Activated CD4-positive, alpha-beta memory T cell treated with anti-CD3 and anti-CD28 coated beads, Interleukin-2, amount 10 ng/mL, durations not matched to agents 7 days and 5 days (primary cell): ENCODE data around the gene TPGS2. TPM values are rescaled to one million over a fixed set of nuclear protein-coding genes. Genes with fewer than 3 reads are reported as not detected.

Experiments
- CTCF ChIA-PET: fragments of 350-600 bp; sonication (Branson Sonifier 250); formaldehyde crosslinking; loops from one replicate; lab custom pipeline; 2021; ENCODE audit warnings: antibody characterized with exemption, inconsistent platforms; lab: Charles Lee
- POLR2A ChIA-PET: fragments of 350-600 bp; sonication (Branson Sonifier 250); formaldehyde crosslinking; loops from one replicate; lab custom pipeline; 2021; ENCODE audit warnings: antibody characterized with exemption; lab: Charles Lee
- DNase-seq: peaks from one replicate; pipeline ENCODE4 v3.0.0-alpha.2; 2020
- H3K27ac Mint-ChIP-seq: one replicate; pipeline ENCODE4 v1.8.0; 2021; ENCODE audit warnings: mild to moderate bottlenecking, mixed read lengths
- H3K27me3 Mint-ChIP-seq: one replicate; pipeline ENCODE4 v1.8.0; 2021; ENCODE audit warnings: mixed read lengths
- H3K36me3 Mint-ChIP-seq: one replicate; pipeline ENCODE4 v1.8.0; 2021; ENCODE audit warnings: low read depth, mixed read lengths
- H3K4me1 Mint-ChIP-seq: one replicate; pipeline ENCODE4 v1.8.0; 2021; ENCODE audit warnings: mixed read lengths
- H3K4me3 Mint-ChIP-seq: one replicate; pipeline ENCODE4 v1.8.0; 2021; ENCODE audit warnings: mild to moderate bottlenecking, mixed read lengths
- H3K9me3 Mint-ChIP-seq: one replicate; pipeline ENCODE4 v1.8.0; 2021; ENCODE audit warnings: mixed read lengths
- total RNA-seq, 2 experiments: library from RNA; stranded (reverse); gene quantifications; one replicate each; pipeline ENCODE4 v1.2.3, GENCODE V29; 2021

The TPGS2 gene
- total RNA-seq, 2 experiments from 2014 or later, result 110 TPM

DNA sequence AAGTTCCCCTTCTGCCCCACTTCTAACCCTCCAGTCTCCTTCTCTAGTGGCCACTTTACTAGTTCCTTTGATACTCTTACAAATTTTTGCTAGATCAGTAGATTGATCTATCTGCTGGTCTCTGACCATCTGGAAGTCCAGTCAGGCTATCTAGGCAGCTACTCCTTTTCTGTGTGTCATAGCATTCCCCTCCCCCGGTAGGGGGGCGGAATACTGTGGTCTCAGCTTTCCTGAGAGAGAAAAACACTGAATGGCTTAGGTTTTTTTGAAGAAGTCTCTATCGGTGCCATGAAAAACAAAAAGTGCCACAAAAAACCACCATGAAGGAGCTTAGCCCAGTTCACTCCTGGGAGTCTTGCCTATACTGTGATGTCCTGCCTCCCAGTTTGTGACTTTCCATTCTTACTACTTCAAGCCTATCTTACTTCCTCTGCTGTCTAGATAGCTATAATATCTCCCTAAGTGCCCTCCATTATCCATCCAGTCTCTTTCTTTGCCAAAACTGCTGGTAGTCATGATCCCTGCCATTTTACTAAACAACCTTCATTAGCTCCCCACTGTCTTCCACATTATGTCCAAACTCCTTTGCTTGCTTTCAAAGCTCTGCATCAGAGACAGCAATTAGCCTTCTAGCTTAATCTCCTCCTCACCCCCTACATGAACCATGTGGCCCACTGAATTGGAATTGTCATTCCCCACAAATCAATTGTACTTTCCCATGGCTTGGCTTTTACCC is 29.9 kb downstream of the TPGS2 start:
- Mint-ChIP-seq H3K4me3 (no peak overlapping the region), H3K4me1 (no peaks in the 10 kb centered on the region), H3K27me3 (no peaks in the 10 kb centered on the region), H3K36me3 (peaks cover 73% of the 10 kb centered on the region), H3K9me3 (no peaks in the 10 kb centered on the region), H3K27ac (no peak overlapping the region)
- POLR2A ChIA-PET, result no interaction called here
- no peak for DNase-seq
- CTCF ChIA-PET, result interaction anchor here (1.3 to 1.6 kb wide), 2 partner anchors 10 to 12 kb away, joined by 5 to 6 read pairs; no protein-coding TSS in a partner anchor

DNA sequence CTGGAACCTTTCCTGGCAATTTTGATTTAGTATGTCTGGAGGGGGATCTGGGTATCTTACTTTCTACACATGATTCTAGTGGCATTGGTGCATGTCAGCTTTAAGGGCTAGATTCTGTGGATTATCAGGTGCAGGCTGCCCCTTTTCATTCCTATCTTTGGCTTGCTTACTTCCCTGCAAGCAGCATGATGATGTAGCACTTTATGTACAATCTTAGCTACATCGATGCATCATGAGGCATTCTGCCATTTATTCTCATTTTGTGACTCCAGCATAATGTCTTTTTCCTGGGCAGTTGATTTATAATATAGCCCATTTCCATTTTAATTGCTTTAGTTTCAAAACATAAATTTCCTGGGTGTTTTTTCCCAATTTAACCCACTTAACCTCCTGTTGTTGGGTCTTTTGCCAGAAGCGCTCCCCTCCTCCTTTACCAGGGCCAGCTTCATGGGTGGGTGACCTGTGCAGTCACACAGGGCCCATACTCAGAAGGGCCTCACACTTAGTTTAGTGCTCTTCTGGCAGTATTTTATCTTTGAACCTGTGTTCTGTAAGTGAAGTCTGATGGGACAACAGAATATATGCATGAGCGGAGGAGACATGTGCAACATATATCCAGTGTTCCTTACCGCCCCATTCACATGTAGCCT is 36.0 kb downstream of the TPGS2 start:
- Mint-ChIP-seq H3K27me3 (no peaks in the 10 kb centered on the region), H3K9me3 (peaks cover 3% of the 10 kb centered on the region), H3K4me3 (no peak overlapping the region), H3K36me3 (peaks cover 80% of the 10 kb centered on the region), H3K27ac (no peak overlapping the region), H3K4me1 (no peaks in the 10 kb centered on the region)
- CTCF ChIA-PET, result no interaction called here
- no peak for DNase-seq
- POLR2A ChIA-PET, result no interaction called here

DNA sequence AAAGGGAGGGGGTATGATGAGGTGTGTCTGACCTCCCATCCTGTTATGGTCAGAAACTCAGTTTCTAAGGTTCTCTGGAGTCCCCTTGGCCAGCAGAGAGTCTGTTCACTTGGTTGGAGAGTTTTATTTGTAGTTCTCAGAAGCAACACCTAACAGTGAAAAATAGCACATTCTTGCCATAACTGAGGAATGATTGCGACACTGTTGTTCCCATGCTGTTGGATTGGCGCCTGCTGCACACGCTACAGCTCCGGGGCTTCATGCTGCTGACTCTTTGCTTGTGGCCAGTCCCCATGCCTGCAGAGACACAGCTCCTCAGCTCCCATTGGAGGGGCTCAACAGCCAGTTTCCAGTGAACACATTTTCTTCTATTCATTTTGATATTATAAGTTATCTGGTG is 42.1 kb downstream of the TPGS2 start:
- H3K36me3 Mint-ChIP-seq, result peaks cover 45% of the 10 kb centered on the region
- no peak overlapping the region for H3K27ac Mint-ChIP-seq
- no peaks in the 10 kb centered on the region for H3K27me3 Mint-ChIP-seq
- no peak overlapping the region for H3K4me3 Mint-ChIP-seq
- H3K9me3 Mint-ChIP-seq, result peaks cover 3% of the 10 kb centered on the region
- POLR2A ChIA-PET, result no interaction called here
- peaks cover 6% of the 10 kb centered on the region for H3K4me1 Mint-ChIP-seq
- no peak for DNase-seq
- CTCF ChIA-PET, result interaction anchor here (1.0 kb wide), 1 partner anchor 24 kb away, joined by 3 read pairs; no protein-coding TSS in a partner anchor

- Mint-ChIP-seq H3K9me3 (no peaks in the 10 kb centered on the region), H3K27ac (no peak overlapping the region), H3K27me3 (no peaks in the 10 kb centered on the region), H3K4me3 (no peak overlapping the region), H3K4me1 (peaks cover 6% of the 10 kb centered on the region), H3K36me3 (peaks cover 21% of the 10 kb centered on the region)
- ChIA-PET CTCF (no interaction called here), POLR2A (no interaction called here)
- no peak for DNase-seq
These were observed 45.0 kb downstream of the TPGS2 start for GRCh38 chr18:36783792-36784191.

DNA sequence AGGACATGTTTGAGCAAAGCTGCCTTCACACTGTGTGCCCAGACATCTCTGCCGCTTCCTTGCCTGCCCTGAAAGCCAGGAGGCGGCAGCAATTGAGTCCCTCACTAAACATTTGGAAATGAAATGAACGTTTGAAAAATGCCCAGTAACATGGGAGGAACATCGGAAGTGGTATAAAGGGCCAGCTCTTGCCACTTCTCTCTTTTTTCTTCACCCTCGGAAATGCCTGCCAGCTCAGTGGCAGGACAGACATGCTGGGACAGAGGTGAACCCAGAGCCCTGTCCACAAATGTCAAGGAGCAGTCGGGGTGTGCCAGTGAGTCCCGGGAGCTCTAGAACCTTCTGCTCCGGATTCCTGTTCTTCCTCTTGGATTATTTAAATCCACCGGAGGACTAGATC is 46.1 kb downstream of the TPGS2 start:
- Mint-ChIP-seq H3K4me1 (peaks cover 6% of the 10 kb centered on the region), H3K27me3 (no peaks in the 10 kb centered on the region), H3K36me3 (peaks cover 21% of the 10 kb centered on the region), H3K27ac (no peak overlapping the region), H3K9me3 (no peaks in the 10 kb centered on the region), H3K4me3 (no peak overlapping the region)
- CTCF ChIA-PET, result no interaction called here
- DNase-seq, result no peak
- POLR2A ChIA-PET, result no interaction called here

DNA sequence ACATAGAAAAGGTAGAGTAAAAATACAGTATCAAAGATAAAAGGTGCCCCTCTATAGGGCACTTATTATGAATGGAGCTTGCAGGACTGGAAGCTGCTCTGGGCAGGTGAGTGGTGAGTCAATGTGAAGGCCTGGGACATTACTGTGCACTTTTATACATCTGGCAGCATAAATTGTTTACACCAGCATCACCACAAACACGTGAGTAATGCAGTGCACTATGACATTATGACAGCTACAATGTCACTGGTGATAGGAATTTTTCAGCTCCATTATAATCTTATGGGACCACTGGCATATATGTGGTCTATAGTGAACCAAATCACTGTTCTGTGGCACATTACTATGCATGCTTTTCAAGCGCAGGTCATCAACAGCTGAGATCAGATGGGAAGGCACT is 48.1 kb downstream of the TPGS2 start:
- POLR2A ChIA-PET, result no interaction called here
- CTCF ChIA-PET, result no interaction called here
- Mint-ChIP-seq H3K9me3 (no peaks in the 10 kb centered on the region), H3K4me3 (no peak overlapping the region), H3K27ac (no peak overlapping the region), H3K27me3 (no peaks in the 10 kb centered on the region), H3K4me1 (no peaks in the 10 kb centered on the region), H3K36me3 (peaks cover 11% of the 10 kb centered on the region)
- no peak for DNase-seq

DNA sequence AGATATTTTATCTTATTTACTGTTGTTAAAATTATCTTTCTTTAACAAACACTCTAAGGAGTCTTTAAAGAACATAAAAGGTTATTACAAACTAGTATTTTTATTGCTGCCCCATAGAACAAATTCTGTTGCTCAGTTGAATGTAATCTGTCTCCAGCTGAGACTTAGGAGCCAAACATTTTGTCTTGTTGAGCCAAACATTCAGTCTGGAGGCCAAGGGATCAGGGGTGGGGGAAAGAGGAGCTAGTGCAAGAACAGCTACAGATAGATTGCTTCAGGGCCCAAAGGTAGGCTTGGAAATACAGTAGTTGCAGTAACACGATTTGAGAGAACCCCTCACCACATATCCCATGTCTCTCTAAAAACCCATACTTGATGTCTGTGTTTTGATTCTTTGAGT is 51.2 kb downstream of the TPGS2 start:
- no peak for DNase-seq
- Mint-ChIP-seq H3K27ac (no peak overlapping the region), H3K9me3 (no peaks in the 10 kb centered on the region), H3K4me3 (no peak overlapping the region), H3K36me3 (peaks cover 3% of the 10 kb centered on the region), H3K4me1 (no peaks in the 10 kb centered on the region), H3K27me3 (no peaks in the 10 kb centered on the region)
- CTCF ChIA-PET, result no interaction called here
- POLR2A ChIA-PET, result no interaction called here

DNA sequence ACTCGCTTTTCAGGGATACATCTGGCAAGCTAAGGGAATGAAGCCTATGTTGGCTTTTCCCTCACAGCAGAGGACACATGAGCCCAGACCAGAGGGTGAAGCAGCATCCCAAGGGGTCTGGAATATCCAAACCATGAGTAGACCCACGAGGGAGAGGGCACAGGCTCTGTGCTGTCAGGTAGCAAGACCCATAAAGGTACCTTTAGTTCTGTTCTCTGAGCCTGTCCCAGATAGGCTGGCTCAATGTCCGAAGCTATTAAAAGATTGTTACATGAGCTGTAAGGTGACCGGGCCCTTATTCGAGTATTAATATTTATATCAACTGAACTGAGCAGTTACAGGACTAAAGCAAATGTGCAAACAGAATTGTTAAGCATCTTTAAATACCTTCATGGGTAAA is 52.2 kb downstream of the TPGS2 start:
- Mint-ChIP-seq H3K9me3 (no peaks in the 10 kb centered on the region), H3K4me1 (no peaks in the 10 kb centered on the region), H3K27me3 (no peaks in the 10 kb centered on the region), H3K4me3 (no peak overlapping the region), H3K27ac (no peak overlapping the region), H3K36me3 (no peaks in the 10 kb centered on the region)
- CTCF ChIA-PET, result no interaction called here
- DNase-seq, result no peak
- POLR2A ChIA-PET, result no interaction called here

DNA sequence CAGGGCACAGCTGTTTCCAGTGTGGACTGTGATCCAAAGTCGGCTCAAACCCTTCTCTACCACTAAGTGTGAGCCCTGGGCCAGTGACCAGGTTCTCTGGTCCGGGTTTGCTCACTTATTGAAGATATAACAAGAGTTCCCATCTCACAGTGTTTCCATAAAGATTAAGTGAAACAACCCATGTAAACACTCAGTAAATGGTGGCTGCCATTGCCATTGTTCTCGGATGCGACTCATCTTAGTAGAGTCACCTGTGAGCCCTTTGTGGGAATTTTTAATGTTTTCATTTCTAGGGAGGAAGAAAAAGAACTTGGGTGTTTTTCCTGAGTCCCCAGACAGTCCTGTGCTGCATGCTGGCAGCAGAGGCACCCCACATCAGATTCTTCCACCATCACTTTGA is 53.4 kb downstream of the TPGS2 start:
- Mint-ChIP-seq H3K27me3 (no peaks in the 10 kb centered on the region), H3K4me1 (peaks cover 9% of the 10 kb centered on the region), H3K36me3 (no peaks in the 10 kb centered on the region), H3K9me3 (no peaks in the 10 kb centered on the region), H3K27ac (no peak overlapping the region), H3K4me3 (no peak overlapping the region)
- ChIA-PET CTCF (no interaction called here), POLR2A (no interaction called here)
- DNase-seq, result no peak

DNA sequence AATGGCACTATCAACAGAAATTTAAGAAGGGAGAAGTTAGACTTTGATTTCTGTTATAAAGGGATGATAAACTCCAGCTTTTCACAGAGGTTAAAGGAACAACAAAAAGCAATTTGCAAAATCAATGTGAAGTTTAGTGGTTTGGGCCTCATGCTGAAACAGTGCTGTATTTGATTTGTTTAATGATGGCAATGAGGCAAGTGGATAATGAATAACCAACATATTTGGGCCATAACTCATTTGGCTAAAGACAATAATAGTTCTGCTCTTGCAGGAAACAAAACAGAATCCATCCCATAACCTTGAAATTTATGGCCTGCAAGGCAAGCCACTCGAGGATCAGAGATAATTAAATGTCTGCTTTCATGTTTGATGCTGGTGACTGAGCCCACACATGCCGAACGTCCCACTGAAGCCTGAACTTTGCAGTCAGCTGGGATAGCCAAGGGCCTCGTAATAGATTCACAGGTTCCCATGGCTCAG is 56.5 kb downstream of the TPGS2 start:
- H3K36me3 Mint-ChIP-seq, result no peaks in the 10 kb centered on the region
- ChIA-PET CTCF (no interaction called here), POLR2A (no interaction called here)
- no peaks in the 10 kb centered on the region for H3K27me3 Mint-ChIP-seq
- no peak overlapping the region for H3K4me3 Mint-ChIP-seq
- DNase-seq, result no peak
- H3K27ac Mint-ChIP-seq, result no peak overlapping the region
- H3K9me3 Mint-ChIP-seq, result no peaks in the 10 kb centered on the region
- peaks cover 9% of the 10 kb centered on the region for H3K4me1 Mint-ChIP-seq

DNA sequence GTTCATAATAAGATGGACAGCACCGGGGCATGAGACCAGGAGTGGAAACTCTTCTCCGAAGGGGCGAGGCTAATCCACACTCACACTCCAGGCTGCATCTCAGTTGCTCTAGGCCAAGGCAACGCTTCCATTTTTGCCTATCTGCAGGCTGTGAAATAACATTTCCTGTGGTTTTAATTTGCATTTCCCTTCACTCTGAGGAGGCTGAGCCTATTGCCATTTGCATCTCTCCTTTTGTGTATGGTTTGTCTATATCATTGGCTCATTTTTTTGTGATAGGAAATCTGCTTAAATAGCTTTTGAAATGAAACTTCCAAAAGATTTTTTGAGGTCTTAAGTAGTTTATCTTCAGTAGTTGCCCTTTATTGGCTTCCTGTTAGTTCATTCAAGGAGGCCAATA is 57.6 kb downstream of the TPGS2 start:
- POLR2A ChIA-PET, result no interaction called here
- CTCF ChIA-PET, result no interaction called here
- H3K27me3 Mint-ChIP-seq, result no peaks in the 10 kb centered on the region
- no peaks in the 10 kb centered on the region for H3K9me3 Mint-ChIP-seq
- peaks cover 9% of the 10 kb centered on the region for H3K4me1 Mint-ChIP-seq
- H3K27ac Mint-ChIP-seq, result no peak overlapping the region
- no peak overlapping the region for H3K4me3 Mint-ChIP-seq
- no peak for DNase-seq
- no peaks in the 10 kb centered on the region for H3K36me3 Mint-ChIP-seq

DNA sequence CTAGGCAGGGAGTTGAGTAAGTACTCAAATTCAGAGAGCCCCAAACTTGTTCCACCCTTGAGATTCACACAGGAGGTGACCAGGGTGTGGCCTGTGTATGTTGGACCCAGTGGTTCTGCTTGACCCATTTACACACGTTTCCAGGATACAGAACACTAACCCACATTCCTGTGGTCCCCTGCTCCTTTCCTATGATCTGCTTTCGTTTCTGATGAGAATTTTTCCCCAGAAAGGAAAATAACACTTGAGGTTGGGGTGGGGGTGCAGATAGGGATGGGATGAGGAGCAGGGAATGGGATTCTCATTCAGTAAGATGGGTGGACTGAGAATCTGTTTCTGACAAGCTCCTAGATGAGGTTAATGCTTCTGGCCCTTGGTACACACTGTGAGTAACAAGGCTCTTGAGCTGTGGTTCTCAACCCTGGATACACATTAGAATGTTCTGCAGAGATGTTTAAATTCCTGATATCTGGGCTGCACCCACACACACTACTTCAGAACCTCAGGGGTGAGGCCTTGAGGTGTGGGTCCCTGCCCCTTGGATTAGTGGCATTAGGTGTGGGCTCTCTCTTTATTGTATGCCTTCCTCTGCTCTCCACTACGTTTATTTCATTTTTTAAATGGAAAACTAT is 58.4 kb downstream of the TPGS2 start:
- Mint-ChIP-seq H3K27ac (no peak overlapping the region), H3K9me3 (no peaks in the 10 kb centered on the region), H3K27me3 (no peaks in the 10 kb centered on the region), H3K4me3 (no peak overlapping the region), H3K4me1 (peaks cover 9% of the 10 kb centered on the region), H3K36me3 (no peaks in the 10 kb centered on the region)
- ChIA-PET POLR2A (no interaction called here), CTCF (no interaction called here)
- no peak for DNase-seq

GRCh38 chr18:36769611-36770314 is 59.0 kb downstream of the TPGS2 start:
- peak; percentile 26 for DNase-seq

More at GRCh38 chr18:36769611-36770314, 59.0 kb downstream of the TPGS2 start:
- Mint-ChIP-seq H3K27ac (no peak overlapping the region), H3K9me3 (no peaks in the 10 kb centered on the region), H3K4me1 (peaks cover 9% of the 10 kb centered on the region), H3K27me3 (no peaks in the 10 kb centered on the region), H3K4me3 (no peak overlapping the region), H3K36me3 (no peaks in the 10 kb centered on the region)
- ChIA-PET POLR2A (no interaction called here), CTCF (interaction anchor here (1.6 kb wide), 1 partner anchor 33 kb away, joined by 3 read pairs; no protein-coding TSS in a partner anchor)
